IMR-90 (cell line): ENCODE measurements around the gene PTPRO. TPM values are rescaled to one million over a fixed set of nuclear protein-coding genes. Genes with fewer than 3 reads are reported as not detected.

Experiments
- ATAC-seq: fragments of 200-7000 bp; cut with Tn5 transposase; 2 replicates; pipeline ENCODE4 v1.9.1; 2020; ENCODE audit warnings: low read depth, mild to moderate bottlenecking, moderate library complexity
- BruUV-seq: library from RNA; stranded (reverse); fragments of 400-500 nt; replicated peaks from 2 replicates; lab custom pipeline; 2021; lab: Mats Ljungman, UMichigan
- CTCF ChIA-PET: fragments of 300-600 bp; formaldehyde crosslinking; extraction: SDS; loops from one replicate; lab custom pipeline; 2021; ENCODE audit warnings: antibody characterized with exemption; lab: Yijun Ruan, JAX
- POLR2A ChIA-PET: fragments of 300-600 bp; sonication (Branson Sonifier 250); formaldehyde crosslinking; loops from one replicate; lab custom pipeline; 2022; ENCODE audit warnings: antibody characterized with exemption; ENCODE audit not compliant: unreplicated experiment; lab: Charles Lee
- DNase-seq: peaks from one replicate; pipeline ENCODE4 v3.0.0; 2013
- H2AFZ ChIP-seq: replicated peaks from 2 replicates; pipeline ENCODE3; 2013; ENCODE audit warnings: low read length, mild to moderate bottlenecking; ENCODE audit not compliant: poor library complexity
- H2AK5ac ChIP-seq: 2 replicates; pipeline ENCODE4 v1.6.1; 2013; ENCODE audit warnings: low read depth, low read length, inconsistent platforms
- H2AK9ac ChIP-seq: replicated peaks from 2 replicates; pipeline ENCODE3; 2013; ENCODE audit warnings: mild to moderate bottlenecking, low read depth, low read length, moderate library complexity; ENCODE audit not compliant: poor library complexity
- H2BK120ac ChIP-seq: 2 replicates; pipeline ENCODE4 v1.6.1; 2013; ENCODE audit warnings: low read depth, low read length, inconsistent platforms
- H2BK15ac ChIP-seq: 3 replicates; pipeline ENCODE4 v1.6.1; 2013; ENCODE audit warnings: low read depth, low read length, inconsistent platforms
- H2BK20ac ChIP-seq: 2 replicates; pipeline ENCODE4 v1.6.1; 2013; ENCODE audit warnings: low read depth, mild to moderate bottlenecking, inconsistent platforms, low read length, moderate library complexity
- H2BK5ac ChIP-seq: 2 replicates; pipeline ENCODE4 v1.6.1; 2013; ENCODE audit warnings: mild to moderate bottlenecking, low read depth, low read length, inconsistent platforms; ENCODE audit not compliant: poor library complexity, severe bottlenecking
- H3K14ac ChIP-seq: replicated peaks from 2 replicates; pipeline ENCODE4 v1.6.1; 2013; ENCODE audit warnings: low read depth, low read length, inconsistent platforms
- H3K18ac ChIP-seq: 2 replicates; pipeline ENCODE4 v1.6.1; 2013; ENCODE audit warnings: low read depth, low read length, control low read depth
- H3K23ac ChIP-seq: 2 replicates; pipeline ENCODE4 v1.6.1; 2013; ENCODE audit warnings: low read depth, low read length, inconsistent platforms
- H3K27ac ChIP-seq: 2 replicates; pipeline ENCODE4 v1.5.1; 2013; ENCODE audit warnings: mild to moderate bottlenecking, control low read depth, low read length; ENCODE audit not compliant: insufficient read depth
- H3K27me3 ChIP-seq: 2 replicates; pipeline ENCODE4 v1.6.1; 2013; ENCODE audit warnings: low read length; ENCODE audit not compliant: control insufficient read depth, insufficient read depth
- H3K36me3 ChIP-seq: 2 replicates; pipeline ENCODE4 v1.6.1; 2013; ENCODE audit warnings: low read length, mixed read lengths; ENCODE audit not compliant: control insufficient read depth, insufficient read depth
- H3K4ac ChIP-seq: 2 replicates; pipeline ENCODE4 v1.6.1; 2013; ENCODE audit warnings: low read depth, low read length, inconsistent platforms
- H3K4me1 ChIP-seq: 2 replicates; pipeline ENCODE4 v1.6.1; 2013; ENCODE audit warnings: low read length, mixed read lengths; ENCODE audit not compliant: control insufficient read depth, insufficient read depth
- H3K4me2 ChIP-seq: 2 replicates; pipeline ENCODE4 v1.6.1; 2013; ENCODE audit warnings: low read depth, mild to moderate bottlenecking, control low read depth, low read length, moderate library complexity
- H3K4me3 ChIP-seq: 2 replicates; pipeline ENCODE4 v1.5.1; 2013; ENCODE audit warnings: low read depth, mild to moderate bottlenecking, control low read depth, low read length, moderate library complexity; ENCODE audit not compliant: insufficient read depth
- H3K56ac ChIP-seq: 2 replicates; pipeline ENCODE4 v1.6.1; 2013; ENCODE audit warnings: low read length, inconsistent platforms; ENCODE audit not compliant: insufficient read depth; ENCODE audit errors: extremely low read depth
- H3K79me1 ChIP-seq, 2 experiments: 2 replicates each; pipeline ENCODE4 v1.6.1; 2013; ENCODE audit warnings: low read length in 2 of 2, inconsistent platforms in 1 of 2, low read depth in 1 of 2
- H3K9ac ChIP-seq: 2 replicates; pipeline ENCODE4 v1.6.1; 2013; ENCODE audit warnings: low read depth, low read length, control low read depth
- H3K9me1 ChIP-seq: 2 replicates; pipeline ENCODE4 v1.6.1; 2013; ENCODE audit warnings: low read length, inconsistent platforms; ENCODE audit not compliant: insufficient read depth
- H3K9me3 ChIP-seq: 2 replicates; pipeline ENCODE4 v1.6.1; 2013; ENCODE audit warnings: low read length; ENCODE audit not compliant: control insufficient read depth, insufficient read depth
- H4K20me1 ChIP-seq: 2 replicates; pipeline ENCODE4 v1.6.1; 2013; ENCODE audit warnings: low read length, inconsistent platforms; ENCODE audit not compliant: insufficient read depth
- H4K5ac ChIP-seq: 2 replicates; pipeline ENCODE4 v1.6.1; 2013; ENCODE audit warnings: mild to moderate bottlenecking, low read depth, low read length, control low read depth
- H4K8ac ChIP-seq, 2 experiments: 2 replicates each; pipeline ENCODE4 v1.6.1; 2013; ENCODE audit warnings: low read depth in 2 of 2, low read length in 2 of 2, control low read depth in 1 of 2, inconsistent platforms in 1 of 2
- H4K91ac ChIP-seq: 2 replicates; pipeline ENCODE4 v1.6.1; 2013; ENCODE audit warnings: low read depth, low read length, inconsistent platforms; ENCODE audit not compliant: insufficient read depth
- BHLHE40 ChIP-seq: fragments of 150-350 bp; IDR thresholded peaks from 2 replicates; pipeline ENCODE4 v1.6.1; 2016; ENCODE audit warnings: mild to moderate bottlenecking, low read depth, low read length
- CEBPB ChIP-seq: IDR thresholded peaks from 2 replicates; pipeline ENCODE4 v1.6.1; 2012; ENCODE audit warnings: low read depth, low read length, improper control_type of control experiment
- CHD1 ChIP-seq: IDR thresholded peaks from 2 replicates; pipeline ENCODE4 v1.6.1; 2012; ENCODE audit warnings: low read depth, low read length, improper control_type of control experiment
- CTCF ChIP-seq: conservative IDR thresholded peaks from 2 replicates; pipeline ENCODE4 v1.5.1; 2012; ENCODE audit warnings: mild to moderate bottlenecking, low read depth, low read length, improper control_type of control experiment
- ELK1 ChIP-seq: fragments of 150-350 bp; IDR thresholded peaks from 2 replicates; pipeline ENCODE4 v1.6.1; 2016; ENCODE audit warnings: low read depth, mild to moderate bottlenecking, low read length, moderate library complexity, borderline replicate concordance
- FOS ChIP-seq: fragments of 150-350 bp; IDR thresholded peaks from 2 replicates; pipeline ENCODE4 v1.6.1; 2016; ENCODE audit warnings: low read depth, low read length
- MAFK ChIP-seq: IDR thresholded peaks from 2 replicates; pipeline ENCODE4 v1.6.1; 2012; ENCODE audit warnings: low read depth, low read length, improper control_type of control experiment
- MAZ ChIP-seq: IDR thresholded peaks from 2 replicates; pipeline ENCODE4 v1.6.1; 2012; ENCODE audit warnings: low read depth, mild to moderate bottlenecking, low read length, improper control_type of control experiment, moderate library complexity, borderline replicate concordance
- MXI1 ChIP-seq: IDR thresholded peaks from 2 replicates; pipeline ENCODE4 v1.6.1; 2012; ENCODE audit warnings: low read depth, mild to moderate bottlenecking, low read length, moderate library complexity, borderline replicate concordance
- NFE2L2 ChIP-seq: fragments of 150-350 bp; IDR thresholded peaks from 2 replicates; pipeline ENCODE4 v1.6.1; 2016; ENCODE audit warnings: low read depth, mild to moderate bottlenecking, low read length
- POLR2A ChIP-seq: IDR thresholded peaks from 2 replicates; pipeline ENCODE4 v1.6.1; 2012; ENCODE audit warnings: mild to moderate bottlenecking, low read depth, low read length
- RAD21 ChIP-seq: IDR thresholded peaks from 2 replicates; pipeline ENCODE4 v1.6.1; 2012; ENCODE audit warnings: low read length, improper control_type of control experiment
- RCOR1 ChIP-seq: IDR thresholded peaks from 2 replicates; pipeline ENCODE4 v1.6.1; 2012; ENCODE audit warnings: mild to moderate bottlenecking, low read length, improper control_type of control experiment; ENCODE audit not compliant: insufficient replicate concordance
- RFX5 ChIP-seq: IDR thresholded peaks from 2 replicates; pipeline ENCODE4 v1.8.0; 2012; ENCODE audit warnings: low read depth, mild to moderate bottlenecking, low read length, moderate library complexity
- SMC3 ChIP-seq: fragments of 150-350 bp; IDR thresholded peaks from 2 replicates; pipeline ENCODE4 v1.6.1; 2016; ENCODE audit warnings: low read depth, mild to moderate bottlenecking, antibody characterized with exemption, low read length, moderate library complexity
- USF2 ChIP-seq: fragments of 150-350 bp; IDR thresholded peaks from 2 replicates; pipeline ENCODE4 v1.6.1; 2017; ENCODE audit warnings: mild to moderate bottlenecking, antibody characterized with exemption, low read length, low read depth
- WGBS, 2 experiments: methylation state at CpG; one replicate each; pipeline versions ENCODE4 v1.1.5 to v1.1.7; 2013; ENCODE audit warnings: missing lambda C conversion rate in 2 of 2; ENCODE audit not compliant: insufficient read length in 1 of 2; ENCODE audit errors: extremely low coverage in 2 of 2; 5-methylcytosine and 5-hydroxymethylcytosine counted together
- dilution Hi-C: fragments of 300-500 bp; cut with HindIII; formaldehyde crosslinking; loops from one replicate; pipeline ENCODE4 v1.14.3; 2018; ENCODE audit warnings: low sequenced_read_pairs; ENCODE audit not compliant: unreplicated experiment
- in situ Hi-C: fragments of 300-500 bp; cut with MboI; formaldehyde crosslinking; loops from 3 replicates; pipeline ENCODE4 v1.14.3; 2019; ENCODE audit warnings: low sequenced_read_pairs, inconsistent platforms, mixed read lengths
- intact Hi-C: fragments of 100-400 bp; cut with micrococcal nuclease; formaldehyde crosslinking; loops from 2 replicates; pipeline ENCODE4 v1.10.0; 2022
- polyA plus RNA-seq, 3 experiments: library from polyadenylated mRNA; depleted of rRNA; stranded (reverse); fragments of >200 nt; gene quantifications; 2 replicates each; pipeline ENCODE4 v1.2.3, GENCODE V29; 2012; ENCODE audit warnings: low replicate concordance in 1 of 3
- total RNA-seq: library from RNA; depleted of rRNA; stranded (reverse); fragments of >200 nt; gene quantifications from 2 replicates; pipeline ENCODE4 v1.2.3, GENCODE V29; 2012

Gene PTPRO
- total and polyA plus RNA-seq, 2 of the 4 experiments (the other 2 are of a cell fraction), result 0.03 to 0.18 TPM

DNA sequence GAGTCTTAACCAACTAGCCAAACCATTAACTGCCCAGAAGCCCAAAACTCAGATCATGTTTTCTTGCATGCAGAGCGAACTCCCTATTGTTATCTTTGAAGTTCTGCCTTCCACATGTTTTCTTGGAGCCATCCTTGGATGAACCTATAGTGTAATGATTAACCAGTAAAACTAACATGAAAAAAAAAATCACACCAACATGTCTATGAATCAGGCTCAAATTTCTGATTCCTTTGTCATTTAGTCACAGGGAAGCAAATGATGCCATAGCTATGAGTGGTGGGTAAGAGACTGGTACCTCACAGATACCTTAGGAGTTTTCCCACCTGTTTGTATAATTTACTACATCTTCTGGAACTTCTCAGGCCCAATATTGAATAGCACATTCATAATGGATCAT is 70.7 kb downstream of the PTPRO start:
- H3K56ac ChIP-seq, result no peak overlapping the region
- H3K9me1 ChIP-seq, result no peaks in the 10 kb centered on the region
- no peaks in the 10 kb centered on the region for H3K79me1 ChIP-seq
- no peak overlapping the region for H2AK5ac ChIP-seq
- intact Hi-C loops (no loop called here), dilution Hi-C loops (no loop called here), in situ Hi-C loops (no loop called here)
- no CpG with 5 or more reads among the region's 1 CpG for WGBS, 2 experiments
- H3K9me3 ChIP-seq, result no peaks in the 10 kb centered on the region
- no peak overlapping the region for H3K27ac ChIP-seq
- no peaks in the 10 kb centered on the region for H3K36me3 ChIP-seq
- H2BK5ac ChIP-seq, result no peak overlapping the region
- ChIA-PET CTCF (no interaction called here), POLR2A (no interaction called here)
- H2AFZ ChIP-seq, result no peak overlapping the region
- H3K27me3 ChIP-seq, result no peaks in the 10 kb centered on the region
- H3K4ac ChIP-seq, result no peak overlapping the region
- H4K5ac ChIP-seq, result no peak overlapping the region
- H2BK15ac ChIP-seq, result no peak overlapping the region
- H3K4me2 ChIP-seq, result no peak overlapping the region
- H3K14ac ChIP-seq, result no peak overlapping the region
- ATAC-seq (no peak), DNase-seq (no peak)
- no peaks in the 10 kb centered on the region for H4K20me1 ChIP-seq
- H3K9ac ChIP-seq, result no peak overlapping the region
- no peak overlapping the region for H3K23ac ChIP-seq
- H2AK9ac ChIP-seq, result no peak overlapping the region
- no peak overlapping the region for H4K91ac ChIP-seq
- H4K8ac ChIP-seq, result no peak overlapping the region
- H2BK120ac ChIP-seq, result no peak overlapping the region
- TF ChIP-seq USF2 (no peak), MAFK (no peak), BHLHE40 (no peak), SMC3 (no peak), POLR2A (no peak), RAD21 (no peak), CTCF (no peak), RCOR1 (no peak), CEBPB (no peak), RFX5 (no peak), FOS (no peak), NFE2L2 (no peak), MAZ (no peak), ELK1 (no peak), MXI1 (no peak), CHD1 (no peak)
- no TSS peak for BruUV-seq
- no peak overlapping the region for H3K18ac ChIP-seq
- H3K4me3 ChIP-seq, result no peak overlapping the region
- H2BK20ac ChIP-seq, result no peak overlapping the region
- H3K4me1 ChIP-seq, result no peaks in the 10 kb centered on the region
